ENCODE data around the gene RNF144B.
"Not testable (repeated sequence)": the region's sequence is repeated elsewhere in the genome, so short reads cannot be mapped to it uniquely, and the experiment has no call there.

Gene RNF144B

DNA sequence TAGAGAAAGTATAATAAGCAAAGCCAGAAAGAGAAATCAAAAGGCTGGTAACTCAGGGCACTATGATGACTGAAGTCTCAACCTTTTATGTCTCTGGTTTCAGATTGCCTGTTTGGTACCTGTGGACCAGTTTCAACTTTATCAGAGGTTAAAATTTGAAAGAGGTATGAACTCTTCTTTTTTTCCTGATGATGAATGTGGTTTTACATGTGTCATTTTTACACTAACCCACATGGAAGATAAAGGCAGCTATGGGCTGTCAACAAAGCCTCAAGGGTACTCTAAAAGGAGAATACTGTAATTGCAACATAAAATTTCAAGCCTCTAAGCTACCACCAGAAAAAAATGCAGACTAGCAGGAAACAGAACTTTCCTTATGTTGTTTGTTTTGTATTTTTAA lies 52.4 kb downstream of the RNF144B start:
- DNase-seq (ENCODE audit: low read depth in 4 of 4, low spot score in 1 of 4), result no peak

DNA sequence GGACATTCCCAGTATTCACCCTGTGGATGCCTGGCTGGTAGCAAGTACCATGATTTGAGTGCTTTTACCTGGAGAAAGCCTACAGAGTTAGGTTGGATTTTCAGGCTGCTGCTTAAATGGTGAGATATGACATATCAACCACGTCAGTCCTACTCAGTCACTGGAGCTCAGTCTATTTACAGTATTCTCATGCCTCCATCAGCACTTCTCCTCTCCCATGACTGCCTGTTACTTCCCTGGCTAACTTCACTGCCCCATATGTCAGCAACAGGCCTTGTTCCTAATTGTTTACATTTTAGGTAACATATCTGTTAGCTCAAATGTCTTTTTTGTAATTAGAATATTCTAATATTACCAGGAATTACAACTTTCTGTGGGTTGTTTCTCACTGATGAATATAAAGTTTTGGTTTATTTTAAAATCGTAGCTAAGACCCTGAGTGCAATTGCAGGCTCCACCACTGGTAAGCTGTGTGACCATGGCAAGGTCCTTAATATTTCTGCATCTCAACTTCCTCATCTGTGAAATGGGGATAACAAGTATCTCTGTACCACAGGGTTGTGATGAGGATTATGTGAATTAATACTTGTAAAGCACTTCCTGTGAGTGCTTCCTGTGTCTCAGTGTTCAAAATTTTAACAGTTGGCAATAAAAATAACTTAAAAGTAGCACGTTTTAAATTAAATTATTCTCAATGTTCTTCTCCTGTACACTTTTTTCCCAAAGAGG lies 54.3 kb downstream of the RNF144B start:
- no peak for DNase-seq (ENCODE audit: low read depth in 4 of 4, low spot score in 1 of 4)

DNA sequence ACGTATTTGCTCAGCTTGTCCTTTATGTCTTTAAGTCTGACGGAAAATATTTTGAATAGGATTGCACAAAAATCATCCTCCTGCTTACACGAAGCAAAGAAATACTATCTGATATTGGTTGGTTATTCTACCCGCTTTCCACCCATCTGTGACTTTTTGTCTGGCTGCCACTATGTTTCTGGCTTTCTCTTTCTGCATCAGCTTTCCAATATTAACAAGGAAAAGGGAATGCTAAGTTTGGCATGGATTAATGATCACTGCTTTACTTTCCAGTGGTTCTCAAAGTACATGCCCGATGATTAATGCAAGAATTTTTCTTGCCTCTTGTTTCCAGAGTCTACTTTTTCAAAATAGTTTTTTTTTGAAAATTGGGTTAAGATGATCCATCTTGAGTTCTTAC lies 57.0 kb downstream of the RNF144B start:
- DNase-seq (ENCODE audit: low read depth in 4 of 4, low spot score in 1 of 4), result no peak

DNA sequence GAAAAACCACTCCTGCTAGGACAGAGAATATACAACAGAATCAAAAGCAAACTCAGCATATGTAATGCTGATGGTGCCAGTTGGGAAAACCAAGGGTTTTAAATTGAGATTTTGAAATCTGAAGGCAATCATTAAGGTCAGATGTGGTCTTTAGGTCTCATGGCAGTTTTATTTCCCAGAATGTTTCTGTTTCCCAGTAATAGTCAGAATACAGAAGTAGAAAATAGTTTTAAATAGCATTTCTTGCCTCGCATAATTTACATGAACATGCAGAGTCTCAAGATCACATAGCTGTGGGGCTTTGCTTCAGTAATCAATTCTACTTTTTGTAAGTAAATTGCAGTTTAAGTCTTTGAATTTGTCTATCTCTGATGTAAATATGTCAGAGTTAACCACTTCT lies 58.1 kb downstream of the RNF144B start:
- no peak for DNase-seq (ENCODE audit: low read depth in 4 of 4, low spot score in 1 of 4)

DNA sequence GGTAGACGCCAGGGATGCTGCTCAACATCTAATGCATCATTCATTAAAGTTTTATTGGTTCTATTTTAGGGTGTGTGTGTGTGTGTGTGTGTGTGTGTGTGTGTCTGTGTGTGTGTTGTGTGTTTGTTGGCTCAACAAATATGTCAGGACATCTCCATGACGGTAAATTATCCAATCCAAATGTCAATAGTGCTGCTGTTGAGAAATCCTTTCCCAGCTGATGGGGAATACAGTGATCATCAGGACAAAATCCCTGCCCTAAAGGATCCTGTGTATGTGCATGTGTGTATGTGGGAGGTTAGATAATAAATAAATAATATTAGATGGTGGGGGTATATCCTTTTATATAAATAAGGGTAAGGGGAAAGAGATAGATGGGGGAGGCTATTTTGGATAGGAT lies 59.6 kb downstream of the RNF144B start:
- DNase-seq (ENCODE audit: low read depth in 4 of 4, low spot score in 1 of 4), result no peak

DNA sequence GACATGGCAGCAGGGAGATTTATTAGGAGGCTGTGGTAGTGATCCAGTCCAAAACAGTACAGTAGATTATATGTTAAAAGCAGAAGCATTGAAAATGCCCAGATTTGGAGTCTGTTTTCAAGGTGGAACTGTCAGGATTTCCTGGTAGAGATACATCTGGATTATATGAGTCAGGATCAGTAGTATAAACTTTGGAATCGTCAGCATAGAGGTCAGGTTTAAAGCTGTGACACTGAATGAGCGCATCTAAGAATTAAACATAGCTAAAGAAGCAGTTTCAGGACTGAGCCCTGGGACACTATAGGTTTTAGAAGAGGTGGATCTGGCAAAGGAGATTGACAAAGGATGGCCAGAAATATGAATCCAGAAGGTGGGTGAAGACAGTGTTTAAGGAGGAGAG lies 60.4 kb downstream of the RNF144B start:
- no peak for DNase-seq (ENCODE audit: low read depth in 4 of 4, low spot score in 1 of 4)

GRCh38 chr6:18451756-18452155 lies 64.6 kb downstream of the RNF144B start:
- DNase-seq (ENCODE audit: low read depth in 4 of 4, low spot score in 1 of 4), result no peak

DNA sequence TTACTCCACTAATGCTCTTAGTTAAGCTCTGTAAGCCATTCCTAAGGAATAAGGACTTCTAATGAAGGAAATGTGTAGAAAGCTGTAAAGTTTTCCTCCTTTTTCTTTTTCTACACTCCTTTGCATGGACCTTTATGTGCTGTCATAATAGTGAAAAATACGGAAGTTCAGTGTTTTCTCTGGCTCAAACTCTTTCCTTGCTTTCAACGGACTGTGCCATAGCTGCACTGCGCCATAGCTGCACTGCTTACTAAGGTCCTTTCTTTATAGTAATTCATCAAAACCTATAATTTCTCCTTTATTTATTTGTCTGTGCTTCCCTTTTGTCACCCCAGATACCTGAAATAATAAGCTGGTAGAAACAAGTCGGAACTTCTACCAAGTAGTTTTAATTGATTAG lies 67.3 kb downstream of the RNF144B start:
- DNase-seq (ENCODE audit: low read depth in 4 of 4, low spot score in 1 of 4), result no peak

- no peak for DNase-seq (ENCODE audit: low read depth in 4 of 4, low spot score in 1 of 4)
These were observed 70.1 kb downstream of the RNF144B start for GRCh38 chr6:18457065-18457737.

- not testable (repeated sequence) for DNase-seq (ENCODE audit: low read depth in 4 of 4, low spot score in 1 of 4)
These were observed 70.9 kb downstream of the RNF144B start for GRCh38 chr6:18458086-18458485.

- no peak for DNase-seq (ENCODE audit: low read depth in 4 of 4, low spot score in 1 of 4)
These were observed 76.3 kb downstream of the RNF144B start for GRCh38 chr6:18463429-18463828.

GRCh38 chr6:18464176-18464575 lies 77.0 kb downstream of the RNF144B start:
- no peak for DNase-seq (ENCODE audit: low read depth in 4 of 4, low spot score in 1 of 4)

GRCh38 chr6:18465410-18466154 lies 78.4 kb downstream of the RNF144B start:
- no peak for DNase-seq (ENCODE audit: low read depth in 4 of 4, low spot score in 1 of 4)

DNA sequence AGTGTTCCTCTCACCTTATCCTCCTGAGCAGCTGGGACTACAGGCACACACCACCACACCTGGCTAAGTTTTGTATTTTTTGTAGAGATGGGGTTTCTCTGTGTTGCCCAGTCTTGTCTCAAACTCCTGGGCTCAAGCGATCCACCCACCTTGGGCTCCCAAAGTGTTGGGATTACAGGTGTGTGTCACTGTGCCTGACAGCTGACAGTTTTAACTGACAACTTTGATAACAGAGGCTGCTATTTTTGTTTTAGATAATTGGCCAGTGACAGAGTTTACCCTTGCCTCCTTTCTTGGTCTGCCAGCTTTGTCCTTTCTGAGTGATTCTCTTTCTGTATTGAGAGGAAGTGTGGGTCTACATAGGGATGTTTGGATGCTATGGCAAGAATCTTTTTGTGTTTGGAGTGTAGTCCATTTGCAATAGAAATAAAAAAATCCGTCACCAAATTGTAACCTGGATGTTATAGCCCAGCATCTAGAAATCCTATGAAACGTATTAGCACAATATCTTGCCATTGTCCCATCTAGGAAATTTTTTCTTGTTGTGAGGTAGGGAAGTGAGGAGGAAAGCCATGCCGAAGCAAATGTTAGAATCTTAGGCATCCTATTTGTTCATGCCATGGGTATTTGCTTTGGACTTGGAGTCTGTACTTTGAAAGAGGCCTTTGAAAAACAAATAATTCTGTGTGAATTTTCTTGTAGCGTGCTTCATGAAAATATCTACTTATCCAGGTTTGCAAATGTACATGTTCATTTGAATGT lies 80.8 kb downstream of the RNF144B start:
- DNase-seq (ENCODE audit: low read depth in 4 of 4, low spot score in 1 of 4), result no peak

- no peak for DNase-seq (ENCODE audit: low read depth in 4 of 4, low spot score in 1 of 4)
These were observed 81.3 kb downstream of the RNF144B start for GRCh38 chr6:18468503-18468843.

- no peak for DNase-seq (ENCODE audit: low read depth in 4 of 4, low spot score in 1 of 4)
These were observed 82.4 kb downstream of the RNF144B start for GRCh38 chr6:18469536-18469935.

DNA sequence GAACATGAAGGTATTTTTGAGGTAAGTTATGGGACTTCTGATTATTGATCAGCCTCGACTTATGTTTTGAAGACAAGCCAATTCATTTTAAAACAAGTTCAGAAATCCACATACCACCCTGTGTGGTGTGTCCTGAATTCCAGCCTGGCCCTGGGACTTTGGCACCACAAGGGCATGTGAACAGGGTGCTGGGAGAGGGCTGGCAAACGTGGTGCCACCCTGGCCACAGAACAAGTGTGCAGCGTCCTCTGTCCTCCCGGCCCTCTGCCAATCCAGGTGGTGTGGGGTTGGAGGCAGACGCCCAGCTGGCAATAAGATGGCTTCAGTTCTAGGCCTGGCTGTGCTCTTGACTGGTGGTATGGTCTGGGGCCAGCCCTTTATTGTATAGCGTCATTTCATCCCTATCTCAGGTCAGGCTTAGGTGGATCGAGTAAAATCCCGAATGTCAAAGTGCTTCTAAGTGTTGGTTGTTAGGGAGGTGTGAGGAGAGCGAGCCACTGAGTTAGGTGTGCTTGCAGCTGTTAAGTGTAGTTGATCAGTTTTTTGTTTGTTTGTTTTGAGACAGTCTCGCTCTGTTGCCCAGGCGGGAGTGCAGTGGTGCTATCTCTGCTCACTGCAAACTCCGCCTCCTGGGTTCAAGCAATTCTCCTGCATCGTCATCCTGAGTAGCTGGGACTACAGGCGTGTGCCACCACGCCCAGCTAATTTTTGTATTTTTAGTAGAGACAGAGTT lies 84.2 kb downstream of the RNF144B start:
- DNase-seq (ENCODE audit: low read depth in 4 of 4, low spot score in 1 of 4), result no peak

DNA sequence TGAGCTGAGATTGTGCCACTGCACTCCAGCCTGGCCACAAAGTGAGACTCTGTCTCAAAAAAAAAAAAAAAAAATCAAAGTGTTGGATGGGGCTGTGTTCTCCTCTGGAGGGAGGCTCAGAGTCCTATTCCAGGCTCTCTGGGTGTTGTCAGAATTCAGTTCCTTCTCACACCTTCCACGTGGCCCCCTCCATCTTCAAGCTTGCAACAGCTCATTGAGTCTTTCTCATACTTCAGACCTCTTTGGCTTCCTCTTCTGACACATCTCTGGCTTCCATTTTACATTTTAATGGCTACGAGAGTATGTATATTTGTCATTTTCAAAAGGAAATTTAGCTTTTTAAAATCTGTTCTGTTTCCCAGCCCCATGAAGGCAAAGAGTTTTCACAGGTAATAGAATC lies 85.8 kb downstream of the RNF144B start:
- DNase-seq (ENCODE audit: low read depth in 4 of 4, low spot score in 1 of 4), result no peak

- DNase-seq (ENCODE audit: low read depth in 4 of 4, low spot score in 1 of 4), result no peak
These were observed 86.6 kb downstream of the RNF144B start for GRCh38 chr6:18473755-18474154.

GRCh38 chr6:18477301-18477941 lies 90.3 kb downstream of the RNF144B start:
- no peak for DNase-seq (ENCODE audit: low read depth in 4 of 4, low spot score in 1 of 4)
